ENCODE data around the gene CDCA3. TPM values are rescaled to one million over a fixed set of nuclear protein-coding genes. Genes with fewer than 3 reads are reported as not detected.
A peak's percentile ranks its signal among the peaks of the same experiment; 100 is the strongest.

CDCA3 gene
- polyA plus RNA-seq, 4 donors: 25.2 to 26.9 (median 25.8) TPM

- no peak for DNase-seq (ENCODE audit: low read depth in 4 of 4, low spot score in 3 of 4)
These were observed 7.7 kb upstream of the CDCA3 start for GRCh38 chr12:6858799-6859198.

DNA sequence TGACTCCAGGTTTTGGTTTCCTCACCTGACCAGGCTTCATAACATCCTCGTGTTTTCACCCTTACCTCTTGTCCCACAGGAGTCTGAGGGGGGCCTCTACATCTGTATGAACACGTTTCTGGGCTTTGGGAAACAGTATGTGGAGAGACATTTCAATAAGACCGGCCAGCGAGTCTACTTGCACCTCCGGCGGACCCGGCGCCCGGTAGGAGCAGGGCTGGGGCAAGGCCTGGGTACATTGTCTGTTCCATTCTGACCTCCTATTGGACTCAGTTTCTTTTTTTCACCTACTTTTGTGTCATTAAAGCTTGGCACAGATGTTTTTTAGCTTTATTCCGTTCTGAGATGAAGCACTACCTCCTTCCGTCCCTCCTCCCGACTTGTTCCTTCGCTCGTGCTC is 4.2 kb upstream of the CDCA3 start:
- no peak for DNase-seq (ENCODE audit: low read depth in 4 of 4, low spot score in 3 of 4)

DNA sequence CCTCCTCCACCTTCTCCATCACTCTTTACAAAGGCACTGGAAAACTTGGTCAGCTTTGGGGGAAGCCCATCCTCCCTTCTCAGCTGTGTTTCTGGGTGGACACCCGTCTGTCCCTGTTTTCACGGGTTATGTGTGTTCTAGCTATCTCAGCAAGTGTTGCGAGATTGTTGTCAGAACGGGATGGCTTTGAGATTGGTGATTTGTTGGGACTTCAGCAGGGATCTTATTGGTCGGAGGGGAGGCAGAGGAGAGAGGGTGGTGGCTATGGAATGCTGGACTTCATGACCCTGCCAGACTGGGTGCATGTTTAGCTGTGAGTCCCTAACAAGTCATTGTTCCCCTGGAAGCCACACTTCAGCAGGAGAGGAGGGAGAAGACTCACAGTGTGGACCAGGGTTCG is 3.0 kb upstream of the CDCA3 start:
- DNase-seq (ENCODE audit: low read depth in 4 of 4, low spot score in 3 of 4): no peak

GRCh38 chr12:6853626-6854025 is 2.5 kb upstream of the CDCA3 start:
- DNase-seq (ENCODE audit: low read depth in 4 of 4, low spot score in 3 of 4): no peak

GRCh38 chr12:6852651-6853354 is 1.7 kb upstream of the CDCA3 start:
- DNase-seq (ENCODE audit: low read depth in 4 of 4, low spot score in 3 of 4): no peak

DNA sequence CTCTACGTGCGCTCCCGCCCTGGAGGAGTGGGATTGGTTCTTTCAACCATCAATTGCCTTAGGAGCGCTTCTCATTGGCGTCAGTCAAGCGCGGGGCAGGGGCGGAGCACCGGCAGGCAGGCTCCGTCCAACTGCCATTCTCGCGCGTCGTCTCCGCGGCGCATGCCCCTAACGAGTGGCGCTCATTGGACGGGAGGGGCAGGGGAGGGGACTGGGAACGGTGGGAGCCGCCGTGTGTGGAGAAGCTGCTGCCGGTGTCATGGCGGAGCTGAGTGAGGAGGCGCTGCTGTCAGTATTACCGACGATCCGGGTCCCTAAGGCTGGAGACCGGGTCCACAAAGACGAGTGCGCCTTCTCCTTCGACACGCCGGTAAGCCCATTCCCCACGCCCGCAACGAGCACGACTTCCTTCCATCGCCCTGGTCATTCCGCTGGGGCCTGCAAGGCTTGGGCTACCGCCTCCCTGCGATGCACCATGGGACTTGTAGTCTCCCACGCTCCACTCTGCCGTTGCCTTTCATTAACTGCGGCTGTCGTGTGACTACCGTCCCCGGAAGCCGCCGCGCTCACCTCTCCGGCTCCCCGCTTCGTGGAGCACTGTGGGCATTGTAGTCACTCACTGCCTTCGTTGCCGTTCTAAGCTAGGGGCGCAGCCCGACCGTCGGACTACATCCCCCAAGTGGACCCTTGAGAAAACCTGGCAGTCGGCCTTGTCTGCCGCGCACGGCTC is 1.0 kb upstream of the CDCA3 start, which contains the start of gene USP5:
Gene USP5, plus strand, starts transcription at position 230 of the 730 bp plus-strand sequence. Its CDS starts 30 bp downstream, at position 260.
- peak; percentile 98 to 99 (median 98) for DNase-seq (ENCODE audit: low read depth in 4 of 4, low spot score in 3 of 4)

- no peak for DNase-seq (ENCODE audit: low read depth in 4 of 4, low spot score in 3 of 4)
These were observed 312 bp downstream of the CDCA3 start for GRCh38 chr12:6850796-6851152.

DNA sequence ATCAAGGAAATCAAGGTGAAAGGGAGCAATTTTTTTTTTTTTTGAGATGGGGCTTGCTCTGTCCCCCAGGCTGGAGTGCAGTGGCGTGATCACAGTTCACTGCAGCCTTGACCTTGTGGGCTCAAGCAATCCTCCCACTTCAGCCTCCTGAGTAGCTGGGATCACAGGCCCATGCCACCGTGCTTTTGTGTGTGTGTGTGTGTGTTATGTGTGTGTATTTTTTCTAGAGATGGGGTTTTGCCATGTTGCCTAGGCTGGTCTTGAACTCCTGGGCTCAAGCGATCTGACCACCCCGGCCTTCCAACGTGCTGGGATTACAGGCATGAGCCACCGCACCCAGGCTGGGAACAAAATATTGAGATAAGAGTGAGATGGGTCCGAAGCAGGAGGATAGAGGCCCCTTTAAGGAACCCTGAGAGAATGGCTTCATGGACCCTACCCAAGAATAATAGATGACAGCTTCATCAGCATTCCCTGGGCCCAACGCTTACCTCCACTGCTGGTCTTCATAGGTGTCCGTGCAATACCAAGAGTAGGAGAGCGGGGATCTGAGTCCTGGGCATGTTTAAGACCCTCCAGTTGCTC is 1.0 kb downstream of the CDCA3 start:
- DNase-seq (ENCODE audit: low read depth in 4 of 4, low spot score in 3 of 4): no peak

DNA sequence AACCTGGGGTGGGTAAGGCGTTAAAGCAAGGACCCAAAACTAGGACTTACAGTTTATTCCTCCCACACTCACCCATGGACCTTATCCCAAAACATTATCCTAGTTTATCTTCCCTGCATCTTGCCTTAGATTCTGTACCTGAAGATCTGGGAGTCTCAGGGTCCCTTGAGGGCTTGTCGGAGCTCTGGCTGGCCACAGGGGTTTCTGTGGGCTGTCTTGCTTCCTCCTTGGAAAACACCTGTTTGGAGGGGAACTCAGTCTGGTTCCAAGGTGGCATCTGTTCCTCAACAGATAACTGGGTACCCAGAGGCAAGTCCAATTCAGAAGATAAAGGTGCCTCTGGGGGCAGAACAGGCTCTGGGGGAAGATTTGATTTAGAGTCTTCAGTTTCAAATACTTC is 1.7 kb downstream of the CDCA3 start:
- no peak for DNase-seq (ENCODE audit: low read depth in 4 of 4, low spot score in 3 of 4)

- DNase-seq (ENCODE audit: low read depth in 4 of 4, low spot score in 3 of 4): no peak
These were observed 3.4 kb downstream of the CDCA3 start for GRCh38 chr12:6847676-6848075.

DNA sequence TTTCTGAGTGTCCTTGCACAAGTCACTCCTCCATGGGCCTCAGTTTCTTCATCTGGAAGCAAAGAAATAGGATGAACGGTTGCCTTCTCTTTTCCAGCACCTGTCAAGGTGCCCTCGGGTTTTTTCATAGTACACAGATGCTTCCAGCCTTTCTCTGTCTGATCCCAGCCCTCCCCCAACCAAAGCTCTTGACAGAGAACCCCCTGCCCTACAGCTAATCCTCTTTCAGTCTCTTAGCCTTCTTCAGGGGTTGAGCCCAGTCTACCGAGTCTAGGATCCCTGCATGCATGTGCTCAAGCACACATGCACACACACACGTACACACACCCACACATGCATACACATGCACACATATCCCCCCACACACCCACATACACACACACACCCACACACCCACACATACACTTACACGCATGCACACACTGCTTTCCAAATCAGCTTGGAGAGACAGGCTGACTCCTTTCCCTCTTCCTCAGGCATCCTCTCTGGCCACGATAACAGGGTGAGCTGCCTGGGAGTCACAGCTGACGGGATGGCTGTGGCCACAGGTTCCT is 4.7 kb downstream of the CDCA3 start:
- no peak for DNase-seq (ENCODE audit: low read depth in 4 of 4, low spot score in 3 of 4)

DNA sequence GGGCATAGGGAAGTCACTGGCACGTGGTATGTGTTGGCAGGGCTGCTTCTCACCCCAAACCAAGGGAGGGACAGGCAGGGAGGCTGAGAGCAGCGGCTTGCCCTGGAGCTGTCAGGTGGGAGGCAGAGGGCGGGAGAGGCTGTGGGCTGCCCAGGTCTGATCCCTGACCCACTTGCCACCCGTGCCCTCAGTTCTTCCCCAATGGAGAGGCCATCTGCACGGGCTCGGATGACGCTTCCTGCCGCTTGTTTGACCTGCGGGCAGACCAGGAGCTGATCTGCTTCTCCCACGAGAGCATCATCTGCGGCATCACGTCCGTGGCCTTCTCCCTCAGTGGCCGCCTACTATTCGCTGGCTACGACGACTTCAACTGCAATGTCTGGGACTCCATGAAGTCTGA is 5.7 kb downstream of the CDCA3 start:
- no peak for DNase-seq (ENCODE audit: low read depth in 4 of 4, low spot score in 3 of 4)

- no peak for DNase-seq (ENCODE audit: low read depth in 4 of 4, low spot score in 3 of 4)
These were observed 7.8 kb downstream of the CDCA3 start for GRCh38 chr12:6843118-6843902.

DNA sequence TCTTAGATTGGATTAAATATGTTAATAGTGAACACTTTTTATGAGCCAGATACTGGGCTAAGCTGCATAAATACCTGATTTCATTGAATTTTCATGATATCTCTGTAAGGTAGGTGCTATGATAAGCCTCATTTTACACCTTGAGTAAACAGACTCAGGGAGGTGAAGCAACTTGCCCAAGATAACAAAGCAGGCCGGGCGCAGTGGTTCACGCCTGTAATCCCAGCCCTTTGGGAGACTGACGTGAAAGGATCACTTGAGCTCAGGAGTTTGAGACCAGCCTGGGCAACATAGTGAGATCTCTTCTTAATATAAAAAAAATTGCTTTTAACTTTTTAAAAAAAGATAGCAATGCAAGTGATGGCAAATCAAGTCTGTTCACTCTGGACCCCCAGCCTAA is 9.0 kb downstream of the CDCA3 start:
- no peak for DNase-seq (ENCODE audit: low read depth in 4 of 4, low spot score in 3 of 4)

- no peak for DNase-seq (ENCODE audit: low read depth in 4 of 4, low spot score in 3 of 4)
These were observed 10.1 kb downstream of the CDCA3 start, which contains the start of gene GNB3 for GRCh38 chr12:6840761-6841515. TSS of gene GNB3 (plus strand) at chr12:6840925. CDS start at chr12:6841288, 363 bp downstream.

DNA sequence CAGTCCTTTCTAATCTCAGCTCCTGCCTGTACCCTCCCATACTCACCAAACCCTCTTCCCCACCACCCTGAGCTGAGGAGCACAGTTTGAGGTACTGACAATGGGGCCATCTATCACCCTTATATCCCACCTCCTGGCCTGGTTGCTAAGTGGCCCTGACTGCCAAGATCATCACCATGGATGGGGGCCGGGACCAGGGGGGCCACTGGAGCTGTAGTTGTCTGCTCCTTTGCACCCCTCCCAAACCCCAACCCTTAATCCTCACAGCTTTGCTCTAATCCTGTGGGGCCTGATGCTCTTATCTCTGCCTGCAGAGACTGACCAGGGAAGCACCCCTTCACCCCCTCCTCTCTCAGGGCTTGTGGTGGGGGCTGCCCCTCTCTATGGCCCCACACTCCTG is 10.8 kb downstream of the CDCA3 start:
- DNase-seq (ENCODE audit: low read depth in 4 of 4, low spot score in 3 of 4): no peak

- no peak for DNase-seq (ENCODE audit: low read depth in 4 of 4, low spot score in 3 of 4)
These were observed 11.4 kb downstream of the CDCA3 start for GRCh38 chr12:6839482-6840201.

DNA sequence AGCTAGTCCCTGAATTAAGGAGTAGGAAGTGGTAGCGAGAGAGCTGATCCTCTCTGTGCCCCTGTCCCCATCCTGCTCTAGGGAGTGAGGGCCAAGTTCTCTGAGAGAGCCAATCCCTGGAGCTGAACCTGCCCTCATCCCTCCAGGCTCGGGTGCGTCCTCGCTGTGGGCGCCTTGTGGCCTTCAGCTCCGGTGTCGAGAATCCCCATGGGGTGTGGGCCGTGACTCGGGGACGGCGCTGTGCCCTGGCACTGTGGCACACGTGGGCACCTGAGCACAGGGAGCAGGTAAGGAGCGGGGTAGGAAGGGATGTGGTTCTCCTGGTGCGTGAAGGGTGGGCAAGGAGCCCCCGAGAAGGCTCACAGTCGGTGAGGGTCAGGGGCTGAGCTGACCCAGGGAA is 12.2 kb downstream of the CDCA3 start:
- no peak for DNase-seq (ENCODE audit: low read depth in 4 of 4, low spot score in 3 of 4)

DNA sequence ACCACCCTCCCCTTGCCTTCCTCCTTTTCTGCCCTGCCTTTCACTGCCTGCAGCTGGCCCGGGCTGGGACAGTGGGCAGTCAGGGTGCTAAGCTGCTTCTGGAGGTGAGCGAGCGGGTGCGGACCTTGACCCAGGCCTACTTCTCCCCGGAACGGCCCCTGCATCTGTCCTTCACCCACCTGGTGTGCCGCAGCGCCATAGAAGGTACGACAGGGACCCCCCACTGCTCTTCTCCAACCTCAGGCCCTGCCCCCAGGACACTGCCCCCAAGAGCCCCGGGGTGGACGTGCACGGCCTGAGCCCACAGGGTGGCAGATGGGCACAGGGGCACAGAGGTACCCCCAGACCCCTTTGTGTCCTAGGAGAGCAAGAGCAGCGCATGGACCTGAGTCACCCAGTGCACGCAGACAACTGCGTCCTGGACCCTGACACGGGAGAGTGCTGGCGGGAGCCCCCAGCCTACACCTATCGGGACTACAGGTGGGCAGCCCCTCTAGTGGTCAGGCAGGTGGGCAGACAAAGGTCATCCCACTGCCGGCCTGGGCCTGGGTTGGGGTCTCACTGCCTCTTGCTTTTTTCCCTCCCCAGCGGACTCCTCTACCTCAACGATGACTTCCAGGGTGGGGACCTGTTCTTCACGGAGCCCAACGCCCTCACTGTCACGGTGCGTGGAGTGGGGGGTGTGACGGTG is 13.6 kb downstream of the CDCA3 start:
- no peak for DNase-seq (ENCODE audit: low read depth in 4 of 4, low spot score in 3 of 4)
